IgD-negative memory B cell (primary cell): Measurements from ENCODE around the gene CCDC87. TPM values are rescaled to one million over a fixed set of nuclear protein-coding genes. Genes with fewer than 3 reads are reported as not detected.
"Not testable (repeated sequence)": the region's sequence is repeated elsewhere in the genome, so short reads cannot be mapped to it uniquely, and the experiment has no call there.

ENCODE experiments used
- H3K27ac Mint-ChIP-seq, 3 donors: one replicate each; pipeline ENCODE4 v1.8.0; 2020 to 2022; ENCODE audit warnings: mild to moderate bottlenecking in 3 of 3, mixed read lengths in 3 of 3, moderate library complexity in 1 of 3
- H3K27me3 Mint-ChIP-seq: one replicate; pipeline ENCODE4 v1.8.0; 2021; ENCODE audit warnings: mixed read lengths
- H3K36me3 Mint-ChIP-seq: one replicate; pipeline ENCODE4 v1.8.0; 2020; ENCODE audit warnings: mild to moderate bottlenecking, mixed read lengths
- H3K4me1 Mint-ChIP-seq, 3 donors: one replicate each; pipeline ENCODE4 v1.8.0; 2020 to 2022; ENCODE audit warnings: mixed read lengths in 3 of 3, mild to moderate bottlenecking in 1 of 3
- H3K4me3 Mint-ChIP-seq, 4 donors: one replicate each; pipeline ENCODE4 v1.8.0; 2020 to 2022; ENCODE audit warnings: mild to moderate bottlenecking in 4 of 4, mixed read lengths in 4 of 4, moderate library complexity in 3 of 4
- H3K9me3 Mint-ChIP-seq, 3 donors: one replicate each; pipeline ENCODE4 v1.8.0; 2020 to 2021; ENCODE audit warnings: mixed read lengths in 3 of 3, mild to moderate bottlenecking in 1 of 3
- polyA plus RNA-seq: library from polyadenylated mRNA; unstranded; fragments of 300-500 nt; fragmentation: Illumina TruSeq; gene quantifications from one replicate; pipeline ENCODE4 v1.2.3, GENCODE V29; 2021

The CCDC87 gene
- polyA plus RNA-seq, 1 donor from 2014 or later: not detected

- H3K9me3 Mint-ChIP-seq: no peaks in the 10 kb centered on the region
- H3K27ac Mint-ChIP-seq: peak overlapping the region in 1 of 3 donors; percentile 64
- H3K4me3 Mint-ChIP-seq: no peak overlapping the region
- H3K36me3 Mint-ChIP-seq: peaks cover 7% of the 10 kb centered on the region
- H3K27me3 Mint-ChIP-seq: no peaks in the 10 kb centered on the region
- H3K4me1 Mint-ChIP-seq: peaks cover 40 to 50% (median 42%) of the 10 kb centered on the region in 3 donors
These were observed 32.9 kb upstream of the CCDC87 start for GRCh38 chr11:66625752-66626149.

GRCh38 chr11:66625041-66625751, 32.3 kb upstream of the CCDC87 start:
- Mint-ChIP-seq H3K4me1 (peaks cover 40 to 50% (median 43%) of the 10 kb centered on the region in 3 donors), H3K27ac (peak overlapping the region in 1 of 3 donors; percentile 64), H3K4me3 (peak overlapping the region in 2 of 4 donors; percentile 23 to 47), H3K9me3 (no peaks in the 10 kb centered on the region), H3K27me3 (no peaks in the 10 kb centered on the region), H3K36me3 (peaks cover 7% of the 10 kb centered on the region)

GRCh38 chr11:66624450-66624849, 31.6 kb upstream of the CCDC87 start:
- H3K36me3 Mint-ChIP-seq: peaks cover 7% of the 10 kb centered on the region
- H3K27me3 Mint-ChIP-seq: no peaks in the 10 kb centered on the region
- no peak overlapping the region for H3K4me3 Mint-ChIP-seq
- H3K4me1 Mint-ChIP-seq: peaks cover 41 to 50% (median 45%) of the 10 kb centered on the region in 3 donors
- no peaks in the 10 kb centered on the region for H3K9me3 Mint-ChIP-seq
- peak overlapping the region in 1 of 3 donors; percentile 64 for H3K27ac Mint-ChIP-seq

DNA sequence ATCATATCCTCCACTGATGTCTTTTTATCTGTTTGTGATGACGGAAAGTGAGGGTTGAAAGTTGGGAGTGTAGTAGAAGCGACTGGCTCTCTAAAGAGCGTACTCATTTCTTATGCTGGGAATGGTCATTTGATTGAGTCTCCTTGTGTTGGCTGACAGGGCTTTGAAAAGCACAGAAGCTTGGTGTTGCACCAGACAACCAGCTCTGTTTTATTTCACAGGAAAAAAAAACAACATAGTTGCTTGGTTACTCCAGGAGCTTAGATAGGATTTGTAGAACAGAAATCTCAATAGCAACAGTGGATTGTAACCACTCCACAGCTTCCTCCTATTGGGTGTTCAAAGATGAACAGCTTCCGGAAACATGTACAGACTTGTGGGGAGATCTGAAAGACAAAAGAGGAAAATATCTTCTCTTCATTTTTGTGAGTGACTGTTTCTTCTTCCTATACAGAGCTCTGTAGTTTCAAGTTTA, 26.3 kb upstream of the CCDC87 start:
- peak overlapping the region; percentile 98 to 100 (median 100) for H3K4me3 Mint-ChIP-seq
- H3K27me3 Mint-ChIP-seq: no peaks in the 10 kb centered on the region
- no peaks in the 10 kb centered on the region for H3K9me3 Mint-ChIP-seq
- peaks cover 8% of the 10 kb centered on the region for H3K36me3 Mint-ChIP-seq
- H3K4me1 Mint-ChIP-seq: peaks cover 53 to 59% (median 53%) of the 10 kb centered on the region in 3 donors
- peak overlapping the region; percentile 89 to 100 (median 99) for H3K27ac Mint-ChIP-seq

DNA sequence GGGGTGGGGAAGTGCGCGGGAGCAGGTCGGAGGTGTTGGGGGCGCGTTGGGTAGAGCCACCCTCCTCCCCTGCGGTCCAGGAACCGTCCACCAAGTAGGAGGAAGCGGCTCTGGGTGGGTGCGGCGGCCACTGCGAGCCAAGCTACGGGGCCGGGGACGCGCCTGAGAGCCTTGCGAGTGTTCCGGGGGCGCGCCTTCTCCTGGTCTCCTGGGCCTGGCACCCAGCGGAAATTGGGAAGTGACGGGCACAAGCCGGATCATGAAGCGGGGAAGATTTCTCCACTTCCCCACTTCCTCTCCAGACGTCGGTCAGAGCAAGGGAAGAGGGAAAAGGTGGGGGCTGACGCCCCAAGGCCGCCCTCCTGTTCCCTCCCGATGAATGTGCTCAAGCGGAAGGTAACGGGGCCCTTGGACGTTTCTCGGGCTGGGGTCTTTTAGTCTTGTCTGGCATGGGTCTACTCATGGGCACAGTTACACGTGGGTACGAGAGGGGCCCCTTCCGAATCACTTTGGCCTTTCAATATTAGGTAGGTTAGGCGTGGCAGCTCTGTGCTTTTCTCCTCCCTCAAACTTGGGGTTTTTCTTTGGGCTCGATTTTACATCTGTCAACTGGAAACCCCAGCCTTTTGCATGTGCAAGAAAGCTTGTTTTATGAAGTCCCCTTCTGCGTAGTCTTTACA, 24.4 kb upstream of the CCDC87 start:
- peak overlapping the region; percentile 98 to 100 (median 100) for H3K4me3 Mint-ChIP-seq
- H3K27me3 Mint-ChIP-seq: no peaks in the 10 kb centered on the region
- no peaks in the 10 kb centered on the region for H3K9me3 Mint-ChIP-seq
- H3K4me1 Mint-ChIP-seq: peaks cover 36 to 43% (median 41%) of the 10 kb centered on the region in 3 donors
- peak overlapping the region; percentile 99 to 100 (median 99) for H3K27ac Mint-ChIP-seq
- peaks cover 6% of the 10 kb centered on the region for H3K36me3 Mint-ChIP-seq

DNA sequence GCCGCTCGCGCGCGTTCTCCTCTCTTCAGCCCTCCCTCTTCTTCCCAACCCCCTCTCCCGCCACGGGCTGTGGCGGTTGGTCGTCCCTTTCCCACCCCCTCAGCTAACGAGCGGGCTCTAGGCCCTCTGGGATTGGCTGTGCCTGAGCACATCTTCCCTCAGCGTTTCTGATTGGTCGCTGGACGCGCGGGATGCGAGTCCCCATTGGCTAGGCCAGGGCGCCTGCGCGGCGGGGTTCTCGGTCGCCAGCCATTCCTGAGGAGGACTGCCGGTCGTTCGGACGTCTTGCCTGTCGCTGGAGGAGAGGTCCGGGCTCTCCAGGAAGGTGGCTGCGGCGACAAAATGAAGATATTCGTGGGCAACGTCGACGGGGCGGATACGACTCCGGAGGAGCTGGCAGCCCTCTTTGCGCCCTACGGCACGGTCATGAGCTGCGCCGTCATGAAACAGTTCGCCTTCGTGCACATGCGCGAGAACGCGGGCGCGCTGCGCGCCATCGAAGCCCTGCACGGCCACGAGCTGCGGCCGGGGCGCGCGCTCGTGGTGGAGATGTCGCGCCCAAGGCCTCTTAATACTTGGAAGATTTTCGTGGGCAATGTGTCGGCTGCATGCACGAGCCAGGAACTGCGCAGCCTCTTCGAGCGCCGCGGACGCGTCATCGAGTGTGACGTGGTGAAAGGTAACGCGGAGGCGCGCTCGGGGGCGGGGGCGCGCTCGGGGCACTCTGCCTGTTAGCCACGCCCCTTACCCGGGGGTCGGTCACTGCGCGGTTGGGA, 23.7 kb upstream of the CCDC87 start, which contains the start of gene RBM14:
Gene RBM14, plus strand, starts transcription at position 252 of the 776 bp plus-strand sequence. Its CDS starts 91 bp downstream, at position 343.
- H3K4me3 Mint-ChIP-seq: peak within 1 kb of the TSS; percentile 98 to 100 (median 100)
- H3K9me3 Mint-ChIP-seq: no peaks in the 10 kb centered on the region
- peaks cover 37 to 47% (median 39%) of the 10 kb centered on the region in 3 donors for H3K4me1 Mint-ChIP-seq
- H3K27ac Mint-ChIP-seq: peak within 1 kb of the TSS; percentile 99 to 100 (median 99)
- H3K36me3 Mint-ChIP-seq: peaks cover 9% of the 10 kb centered on the region
- H3K27me3 Mint-ChIP-seq: no peaks in the 10 kb centered on the region

GRCh38 chr11:66614073-66614472, 21.2 kb upstream of the CCDC87 start:
- Mint-ChIP-seq H3K27me3 (peaks cover 2% of the 10 kb centered on the region), H3K27ac (no peak overlapping the region), H3K4me3 (peak overlapping the region in 3 of 4 donors; percentile 50 to 90 (median 65)), H3K36me3 (peaks cover 7% of the 10 kb centered on the region), H3K9me3 (no peaks in the 10 kb centered on the region), H3K4me1 (peaks cover 41 to 49% (median 45%) of the 10 kb centered on the region in 3 donors)

GRCh38 chr11:66612458-66612857, 19.6 kb upstream of the CCDC87 start:
- Mint-ChIP-seq H3K27me3 (peaks cover 2% of the 10 kb centered on the region), H3K27ac (peak overlapping the region in 2 of 3 donors; percentile 57 to 98), H3K4me1 (peaks cover 30 to 41% (median 39%) of the 10 kb centered on the region in 3 donors), H3K9me3 (no peaks in the 10 kb centered on the region), H3K4me3 (peak overlapping the region in 3 of 4 donors; percentile 72 to 90 (median 74)), H3K36me3 (peaks cover 5% of the 10 kb centered on the region)

GRCh38 chr11:66609721-66610617, 17.1 kb upstream of the CCDC87 start:
- Mint-ChIP-seq H3K4me3 (peak overlapping the region; percentile 8 to 67 (median 42)), H3K36me3 (peaks cover 3% of the 10 kb centered on the region), H3K27ac (peak overlapping the region in 2 of 3 donors; percentile 78 to 84), H3K4me1 (peaks cover 25 to 36% (median 26%) of the 10 kb centered on the region in 3 donors), H3K9me3 (no peaks in the 10 kb centered on the region), H3K27me3 (peaks cover 2% of the 10 kb centered on the region)

DNA sequence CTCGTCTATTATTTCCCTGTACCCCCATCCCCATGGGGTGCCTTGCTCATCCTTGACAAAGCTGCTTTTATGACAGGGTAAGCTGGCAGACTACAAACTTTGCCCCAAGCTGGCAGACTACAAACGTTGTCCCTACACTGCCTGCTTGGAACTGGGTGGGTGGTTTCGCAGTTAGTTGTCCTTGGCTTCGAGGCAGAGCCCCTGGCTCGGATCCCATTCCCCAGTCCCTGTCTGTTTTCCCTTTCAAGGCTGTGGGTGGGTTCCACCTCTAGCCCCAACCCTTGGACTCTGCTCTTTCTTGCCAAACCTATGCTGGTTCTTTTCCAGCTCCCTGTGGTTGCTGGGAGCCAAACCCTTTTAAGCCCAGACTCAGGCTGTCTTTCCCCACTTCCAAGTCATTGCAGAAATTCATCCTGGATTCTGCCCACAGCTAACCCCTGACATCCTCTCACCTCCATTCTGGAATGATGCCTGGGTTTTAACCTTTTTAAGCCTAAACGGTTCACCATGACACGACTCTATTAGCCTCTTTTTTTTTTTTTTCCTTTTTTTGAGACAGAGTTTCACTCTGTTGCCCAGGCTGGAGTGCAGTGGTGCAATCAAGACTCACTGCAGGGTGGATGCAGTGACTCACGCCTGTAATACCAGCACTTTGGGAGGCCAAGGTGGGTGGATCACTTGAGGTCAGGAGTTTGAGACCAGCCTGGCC, 14.4 kb upstream of the CCDC87 start:
- Mint-ChIP-seq H3K36me3 (peaks cover 5% of the 10 kb centered on the region), H3K27me3 (peaks cover 2% of the 10 kb centered on the region), H3K4me1 (peaks cover 26 to 31% (median 26%) of the 10 kb centered on the region in 3 donors), H3K9me3 (no peaks in the 10 kb centered on the region), H3K4me3 (peak overlapping the region in 2 of 4 donors; percentile 33 to 61), H3K27ac (peak overlapping the region; percentile 90 to 96 (median 94))

DNA sequence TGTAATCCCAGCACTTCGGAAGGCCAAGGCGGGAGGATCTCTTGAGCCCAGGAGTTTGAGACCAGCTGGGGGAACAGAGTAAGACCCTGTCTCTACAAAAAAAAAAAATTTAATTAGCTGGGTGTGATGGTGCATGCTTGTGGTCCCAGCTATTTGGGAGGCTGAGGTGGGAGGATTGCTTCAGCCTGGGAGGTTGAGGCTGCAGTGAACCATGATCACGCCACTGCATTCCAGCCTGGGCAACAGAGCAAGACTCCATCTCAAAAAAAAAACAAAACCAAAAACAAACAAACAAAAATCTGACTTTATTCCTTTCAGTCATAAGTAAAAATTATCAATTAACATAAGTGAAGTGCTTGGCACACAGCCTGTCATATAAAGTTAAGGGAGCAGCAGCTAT, 13.7 kb upstream of the CCDC87 start:
- H3K4me1 Mint-ChIP-seq: peaks cover 20 to 26% (median 23%) of the 10 kb centered on the region in 3 donors
- H3K27me3 Mint-ChIP-seq, H3K9me3 Mint-ChIP-seq, H3K27ac Mint-ChIP-seq, H3K4me3 Mint-ChIP-seq, H3K36me3 Mint-ChIP-seq: not testable (repeated sequence)

DNA sequence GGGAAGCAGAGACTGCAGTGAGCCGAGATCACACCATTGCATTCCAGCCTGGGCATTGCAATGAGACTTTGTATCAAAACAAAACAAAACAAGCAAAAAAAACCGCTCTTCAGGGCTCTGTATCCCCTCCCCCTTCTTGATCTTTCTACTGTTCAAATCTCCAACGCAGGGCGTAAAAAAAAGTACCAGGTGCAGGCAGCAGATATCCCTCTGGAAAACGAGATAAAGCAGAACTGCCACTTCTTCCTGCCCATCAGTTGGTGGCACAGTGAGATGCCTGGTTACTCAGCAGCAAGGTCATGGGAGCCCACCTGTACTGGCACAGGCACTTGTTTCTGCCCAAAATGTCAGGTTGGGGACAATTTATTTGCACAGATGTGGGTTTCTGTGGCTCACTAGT, 11.3 kb upstream of the CCDC87 start:
- peaks cover 12 to 14% (median 13%) of the 10 kb centered on the region in 3 donors for H3K4me1 Mint-ChIP-seq
- no peak overlapping the region for H3K4me3 Mint-ChIP-seq
- H3K36me3 Mint-ChIP-seq: peaks cover 2% of the 10 kb centered on the region
- H3K27ac Mint-ChIP-seq: no peak overlapping the region
- H3K9me3 Mint-ChIP-seq: no peaks in the 10 kb centered on the region
- H3K27me3 Mint-ChIP-seq: no peaks in the 10 kb centered on the region

- Mint-ChIP-seq H3K27me3 (no peaks in the 10 kb centered on the region), H3K9me3 (no peaks in the 10 kb centered on the region), H3K27ac (no peak overlapping the region), H3K4me3 (no peak overlapping the region), H3K36me3 (peaks cover 2% of the 10 kb centered on the region), H3K4me1 (peaks cover 7 to 17% (median 16%) of the 10 kb centered on the region in 3 donors)
These were observed 10.2 kb upstream of the CCDC87 start for GRCh38 chr11:66603072-66603471.
